Uterus (tissue), 4 donors: ENCODE results near the gene CREM. TPM values are rescaled to one million over a fixed set of nuclear protein-coding genes. Genes with fewer than 3 reads are reported as not detected.

Experiments used
- DNase-seq, 2 donors: peaks; one replicate each; pipeline ENCODE4 v3.0.0-alpha.2; 2019 to 2020
- H3K27ac ChIP-seq, 2 donors: fragments of 200-600 bp; sonication (generic); 1 replicate in 1 of 2; 2 replicates in 1 of 2; pipeline ENCODE4 v1.5.1; 2016 to 2018
- H3K27me3 ChIP-seq, 2 donors: fragments of 200-600 bp; sonication (generic); one replicate each; pipeline ENCODE4 v1.5.1; 2018 to 2019; ENCODE audit warnings: control low read depth in 1 of 2
- H3K36me3 ChIP-seq, 2 donors: fragments of 200-600 bp; sonication (generic); one replicate each; pipeline ENCODE4 v1.5.1; 2019; ENCODE audit warnings: control low read depth in 1 of 2
- H3K4me1 ChIP-seq, 2 donors: fragments of 200-600 bp; sonication (generic); one replicate each; pipeline ENCODE4 v1.5.1; 2018 to 2019; ENCODE audit warnings: control low read depth in 1 of 2
- H3K4me3 ChIP-seq, 2 donors: fragments of 200-600 bp; sonication (generic); 1 replicate in 1 of 2; 2 replicates in 1 of 2; pipeline ENCODE4 v1.5.1; 2018 to 2019; ENCODE audit warnings: mild to moderate bottlenecking in 1 of 2
- H3K9me3 ChIP-seq, 2 donors: fragments of 200-600 bp; sonication (generic); one replicate each; pipeline ENCODE4 v1.5.1; 2019; ENCODE audit warnings: control low read depth in 1 of 2
- POLR2A ChIP-seq, 2 donors: fragments of 450-650 bp; IDR thresholded peaks; one replicate each; pipeline ENCODE4 v1.6.1; 2016; ENCODE audit warnings: antibody characterized with exemption in 2 of 2, mild to moderate bottlenecking in 1 of 2, moderate library complexity in 1 of 2
- intact Hi-C: fragments of 100-400 bp; cut with DNase I; formaldehyde crosslinking; loops from one replicate; pipeline ENCODE4 v1.15.1; 2023; ENCODE audit warnings: low total_unique reads
- total RNA-seq, 4 donors: library from RNA; depleted of rRNA in 3 of 4; stranded (reverse); fragments of >200 nt in 3 of 4; gene quantifications; one replicate each; pipeline versions ENCODE4 v1.1.0 to v1.2.4, GENCODE V29; 2014 to 2023
- TF ChIP-seq, protein P1 (sequence below), 4 experiments: fragments of 200-600 bp in 2 of 4; fragments of 450-650 bp in 2 of 4; sonication (generic) in 2 of 4; IDR thresholded peaks; one replicate each; pipeline ENCODE4 v1.5.1; 2016 to 2019; ENCODE audit warnings: antibody characterized with exemption in 4 of 4, mild to moderate bottlenecking in 2 of 4, moderate library complexity in 1 of 4
- donor health status: DM: yes; HTN: yes; CAD: no.

Gene CREM
- total RNA-seq, 4 donors from 2014 or later, result 35.3 to 183 (median 57.0) TPM

- no peak overlapping the region for H3K4me3 ChIP-seq
- H3K4me1 ChIP-seq, result no peaks in the 10 kb centered on the region
- no peaks in the 10 kb centered on the region for H3K27me3 ChIP-seq
- TF ChIP-seq, protein P1, sequence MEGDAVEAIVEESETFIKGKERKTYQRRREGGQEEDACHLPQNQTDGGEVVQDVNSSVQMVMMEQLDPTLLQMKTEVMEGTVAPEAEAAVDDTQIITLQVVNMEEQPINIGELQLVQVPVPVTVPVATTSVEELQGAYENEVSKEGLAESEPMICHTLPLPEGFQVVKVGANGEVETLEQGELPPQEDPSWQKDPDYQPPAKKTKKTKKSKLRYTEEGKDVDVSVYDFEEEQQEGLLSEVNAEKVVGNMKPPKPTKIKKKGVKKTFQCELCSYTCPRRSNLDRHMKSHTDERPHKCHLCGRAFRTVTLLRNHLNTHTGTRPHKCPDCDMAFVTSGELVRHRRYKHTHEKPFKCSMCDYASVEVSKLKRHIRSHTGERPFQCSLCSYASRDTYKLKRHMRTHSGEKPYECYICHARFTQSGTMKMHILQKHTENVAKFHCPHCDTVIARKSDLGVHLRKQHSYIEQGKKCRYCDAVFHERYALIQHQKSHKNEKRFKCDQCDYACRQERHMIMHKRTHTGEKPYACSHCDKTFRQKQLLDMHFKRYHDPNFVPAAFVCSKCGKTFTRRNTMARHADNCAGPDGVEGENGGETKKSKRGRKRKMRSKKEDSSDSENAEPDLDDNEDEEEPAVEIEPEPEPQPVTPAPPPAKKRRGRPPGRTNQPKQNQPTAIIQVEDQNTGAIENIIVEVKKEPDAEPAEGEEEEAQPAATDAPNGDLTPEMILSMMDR (IDR thresholded peaks at IDR 0.05), result no peak
- no peak for TF ChIP-seq POLR2A (IDR thresholded peaks at IDR 0.05)
- H3K27ac ChIP-seq, result no peak overlapping the region
- H3K36me3 ChIP-seq, result no peaks in the 10 kb centered on the region
- intact Hi-C loops, result no loop called here
- DNase-seq, result no peak
- no peaks in the 10 kb centered on the region for H3K9me3 ChIP-seq
These were observed 35.3 kb downstream of the CREM start for GRCh38 chr10:35161906-35162305.

DNA sequence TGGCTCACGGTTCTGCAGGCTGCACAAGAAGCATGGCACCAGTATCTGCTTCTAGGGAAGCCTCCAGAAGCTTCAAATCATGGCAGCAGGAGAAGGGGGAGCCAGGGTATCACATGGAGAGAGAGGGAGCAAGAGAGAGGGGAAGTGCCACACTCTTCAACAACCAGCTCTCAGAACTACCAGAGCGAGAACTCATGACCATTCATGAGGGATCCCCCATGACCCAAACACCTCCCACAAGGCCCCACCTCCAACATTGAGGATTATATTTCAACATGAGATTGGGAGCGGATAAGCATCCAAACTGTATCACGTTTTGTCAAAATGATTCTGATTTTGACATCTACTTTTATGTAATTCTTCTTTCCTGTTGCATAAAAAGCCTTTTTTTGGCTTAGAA is 38.5 kb downstream of the CREM start:
- H3K27me3 ChIP-seq, result no peaks in the 10 kb centered on the region
- H3K4me1 ChIP-seq, result no peaks in the 10 kb centered on the region
- no peak overlapping the region for H3K27ac ChIP-seq
- H3K36me3 ChIP-seq, result no peaks in the 10 kb centered on the region
- no peak for TF ChIP-seq POLR2A (IDR thresholded peaks at IDR 0.05)
- TF ChIP-seq, protein P1 (IDR thresholded peaks at IDR 0.05), result no peak
- H3K9me3 ChIP-seq, result no peaks in the 10 kb centered on the region
- no peak for DNase-seq
- intact Hi-C loops, result no loop called here
- no peak overlapping the region for H3K4me3 ChIP-seq

DNA sequence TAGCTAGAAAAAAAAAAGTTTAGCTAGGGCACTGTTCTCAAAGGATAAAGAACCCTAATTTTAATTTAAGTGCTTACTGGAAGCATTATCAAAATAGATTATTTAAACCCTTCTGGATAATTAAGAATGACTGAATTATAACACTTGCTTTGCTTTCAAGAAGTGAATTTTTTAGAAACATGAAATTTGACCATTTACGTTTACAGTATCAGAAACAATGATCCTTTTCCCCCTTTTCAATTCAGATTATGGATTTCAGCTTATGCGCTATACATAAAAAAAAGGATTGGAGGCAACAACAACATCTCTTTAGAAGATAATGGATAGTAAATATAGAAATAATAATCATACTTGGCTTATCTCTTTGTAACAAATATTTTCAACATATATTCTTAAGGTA is 39.2 kb downstream of the CREM start:
- no peak for TF ChIP-seq POLR2A (IDR thresholded peaks at IDR 0.05)
- TF ChIP-seq, protein P1 (IDR thresholded peaks at IDR 0.05), result no peak
- Histone ChIP-seq H3K9me3 (no peaks in the 10 kb centered on the region), H3K27me3 (no peaks in the 10 kb centered on the region), H3K4me3 (no peak overlapping the region), H3K4me1 (no peaks in the 10 kb centered on the region), H3K36me3 (no peaks in the 10 kb centered on the region), H3K27ac (no peak overlapping the region)
- intact Hi-C loops, result no loop called here
- DNase-seq, result no peak

DNA sequence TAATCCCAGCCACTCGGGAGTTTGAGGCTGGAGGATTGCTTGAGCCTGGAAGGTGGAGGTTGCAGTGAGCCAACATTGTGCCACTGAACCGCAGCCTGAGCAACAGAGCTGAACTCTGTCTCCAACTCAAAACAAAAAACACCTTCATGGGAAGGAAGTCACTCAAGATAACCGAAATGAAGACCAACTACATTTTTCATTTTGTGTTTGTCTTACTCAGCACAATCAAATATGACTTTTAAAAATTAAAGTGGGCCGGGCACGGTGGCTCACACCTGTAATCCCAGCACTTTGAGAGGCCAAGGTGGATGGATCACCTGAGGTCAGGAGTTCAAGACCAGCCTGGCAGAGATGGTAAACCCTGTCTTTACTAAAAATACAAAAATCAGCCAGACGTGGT is 40.0 kb downstream of the CREM start:
- TF ChIP-seq, protein P1 (IDR thresholded peaks at IDR 0.05), result no peak
- no peak for TF ChIP-seq POLR2A (IDR thresholded peaks at IDR 0.05)
- no peak overlapping the region for H3K27ac ChIP-seq
- H3K4me3 ChIP-seq, result no peak overlapping the region
- no peaks in the 10 kb centered on the region for H3K9me3 ChIP-seq
- no peaks in the 10 kb centered on the region for H3K36me3 ChIP-seq
- DNase-seq, result no peak
- no peaks in the 10 kb centered on the region for H3K27me3 ChIP-seq
- no peaks in the 10 kb centered on the region for H3K4me1 ChIP-seq
- intact Hi-C loops, result no loop called here

- intact Hi-C loops, result no loop called here
- no peaks in the 10 kb centered on the region for H3K27me3 ChIP-seq
- H3K4me1 ChIP-seq, result no peaks in the 10 kb centered on the region
- no peak overlapping the region for H3K4me3 ChIP-seq
- no peaks in the 10 kb centered on the region for H3K9me3 ChIP-seq
- DNase-seq, result no peak
- no peak overlapping the region for H3K27ac ChIP-seq
- no peak for TF ChIP-seq POLR2A (IDR thresholded peaks at IDR 0.05)
- TF ChIP-seq, protein P1 (IDR thresholded peaks at IDR 0.05), result no peak
- H3K36me3 ChIP-seq, result no peaks in the 10 kb centered on the region
These were observed 40.7 kb downstream of the CREM start for GRCh38 chr10:35167342-35167741.
